Adrenal gland (tissue), 5 donors: ENCODE results near the gene PDPN.

Experiments
- CTCF ChIP-seq, 6 experiments: fragments of 450-650 bp in 4 of 6; fragments of 200-600 bp in 2 of 6; sonication (generic) in 1 of 6; IDR thresholded peaks; 1 replicate in 5 of 6; 2 replicates in 1 of 6; pipeline versions ENCODE4 v1.5.1 to v1.8.0; 2016 to 2021; ENCODE audit warnings: antibody characterized with exemption in 6 of 6, mild to moderate bottlenecking in 2 of 6, moderate library complexity in 1 of 6
- POLR2A ChIP-seq, 2 donors: fragments of 450-650 bp; IDR thresholded peaks; one replicate each; pipeline ENCODE4 v1.6.1; 2017; ENCODE audit warnings: antibody characterized with exemption in 2 of 2, mild to moderate bottlenecking in 2 of 2, moderate library complexity in 1 of 2
- donor health status: DM: no; HTN: no; CAD: no.

- TF ChIP-seq CTCF (IDR thresholded peaks at IDR 0.05) (no peak), POLR2A (IDR thresholded peaks at IDR 0.05) (no peak)
Measured at GRCh38 chr1:13604721-13605120, 21.1 kb downstream of the PDPN start.
